ENCODE measurements around the gene LRRC4.
A peak's percentile ranks its signal among the peaks of the same experiment; 100 is the strongest.

Gene LRRC4

GRCh38 chr7:128004623-128005022 is 26.6 kb downstream of the LRRC4 start:
- DNase-seq = no peak

- no peak for DNase-seq
Observed at GRCh38 chr7:128003787-128004186, 27.4 kb downstream of the LRRC4 start.

GRCh38 chr7:128003167-128003566 is 28.1 kb downstream of the LRRC4 start:
- DNase-seq = no peak

GRCh38 chr7:128000854-128001265 is 30.4 kb downstream of the LRRC4 start:
- DNase-seq = no peak

- DNase-seq = no peak
Observed at GRCh38 chr7:128000048-128000447, 31.2 kb downstream of the LRRC4 start.

- no peak for DNase-seq
Observed at GRCh38 chr7:127998671-127999070, 32.6 kb downstream of the LRRC4 start.

- DNase-seq = no peak
Observed at GRCh38 chr7:127997226-127997922, 33.9 kb downstream of the LRRC4 start.

- DNase-seq = no peak
Observed at GRCh38 chr7:127996253-127997071, 34.8 kb downstream of the LRRC4 start.

GRCh38 chr7:127995881-127996215 is 35.4 kb downstream of the LRRC4 start:
- no peak for DNase-seq

GRCh38 chr7:127995156-127995880 is 35.9 kb downstream of the LRRC4 start:
- peak; percentile 60 for DNase-seq

- DNase-seq = no peak
Observed at GRCh38 chr7:127993987-127994386, 37.2 kb downstream of the LRRC4 start.

- DNase-seq = no peak
Observed at GRCh38 chr7:127993317-127993716, 37.9 kb downstream of the LRRC4 start.

- no peak for DNase-seq
Observed at GRCh38 chr7:127988751-127989150, 42.5 kb downstream of the LRRC4 start.

GRCh38 chr7:127986581-127987521 is 44.4 kb downstream of the LRRC4 start:
- no peak for DNase-seq

- no peak for DNase-seq
Observed at GRCh38 chr7:127983804-127984332, 47.4 kb downstream of the LRRC4 start.

GRCh38 chr7:127981965-127982364 is 49.3 kb downstream of the LRRC4 start:
- no peak for DNase-seq

- no peak for DNase-seq
Observed at GRCh38 chr7:127980901-127981300, 50.3 kb downstream of the LRRC4 start.

- DNase-seq = no peak
Observed at GRCh38 chr7:127979728-127980126, 51.5 kb downstream of the LRRC4 start.

GRCh38 chr7:127979113-127979727 is 52.0 kb downstream of the LRRC4 start:
- DNase-seq = no peak

GRCh38 chr7:127978421-127978820 is 52.8 kb downstream of the LRRC4 start:
- no peak for DNase-seq

Measured in left hindlimb (tissue), 1 donor.